GM23338 (cell line): ENCODE results near the gene NDUFA6. TPM values are rescaled to one million over a fixed set of nuclear protein-coding genes. Genes with fewer than 3 reads are reported as not detected.
"Not testable (repeated sequence)": the region's sequence is repeated elsewhere in the genome, so short reads cannot be mapped to it uniquely, and the experiment has no call there.

Source experiments
- ATAC-seq: fragments of 200-7000 bp; cut with Tn5 transposase; 3 replicates; pipeline ENCODE4 v1.9.1; 2020
- DNase-seq: peaks from one replicate; pipeline ENCODE4 v3.0.0-alpha.2; 2015; ENCODE audit warnings: low spot score
- H2AFZ ChIP-seq: fragments of 200-600 bp; sonication (generic); 2 replicates; pipeline ENCODE4 v1.8.0; 2016; ENCODE audit warnings: antibody characterized with exemption, mild to moderate bottlenecking, moderate library complexity
- H3F3A ChIP-seq: fragments of 200-600 bp; sonication (generic); replicated peaks from 2 replicates; pipeline ENCODE4 v1.8.0; 2017; ENCODE audit warnings: antibody characterized with exemption, mixed run types, low read depth
- H3K27ac ChIP-seq: fragments of 200-600 bp; sonication (generic); 2 replicates; pipeline ENCODE4 v1.6.1; 2016; ENCODE audit warnings: low read depth
- H3K27me3 ChIP-seq: fragments of 200-600 bp; sonication (generic); 2 replicates; pipeline ENCODE4 v1.8.0; 2016; ENCODE audit warnings: mild to moderate bottlenecking, mixed run types, moderate library complexity; ENCODE audit not compliant: insufficient read depth
- H3K36me3 ChIP-seq: fragments of 200-600 bp; sonication (generic); 2 replicates; pipeline ENCODE4 v1.8.0; 2016; ENCODE audit warnings: mild to moderate bottlenecking; ENCODE audit not compliant: insufficient read depth
- H3K4me1 ChIP-seq: fragments of 200-600 bp; sonication (generic); 2 replicates; pipeline ENCODE4 v1.8.0; 2016; ENCODE audit warnings: mild to moderate bottlenecking, moderate library complexity; ENCODE audit not compliant: insufficient read depth
- H3K4me2 ChIP-seq: fragments of 200-600 bp; sonication (generic); 2 replicates; pipeline ENCODE4 v1.7.1; 2017; ENCODE audit warnings: mixed run types
- H3K4me3 ChIP-seq: fragments of 200-600 bp; sonication (generic); 2 replicates; pipeline ENCODE4 v1.6.1; 2016; ENCODE audit warnings: mixed run types
- H3K79me2 ChIP-seq: fragments of 200-600 bp; sonication (generic); replicated peaks from 2 replicates; pipeline ENCODE4 v1.8.0; 2017; ENCODE audit warnings: mild to moderate bottlenecking; ENCODE audit not compliant: insufficient read depth
- H3K9me2 ChIP-seq: fragments of 200-600 bp; sonication (generic); 2 replicates; pipeline ENCODE4 v1.8.0; 2017; ENCODE audit not compliant: insufficient read depth
- H4K20me1 ChIP-seq: fragments of 200-600 bp; sonication (generic); replicated peaks from 2 replicates; pipeline ENCODE4 v1.8.0; 2017; ENCODE audit warnings: mild to moderate bottlenecking; ENCODE audit not compliant: insufficient read depth
- H3K27ac Mint-ChIP-seq: 2 replicates; pipeline ENCODE4 v1.8.0; 2020; ENCODE audit warnings: inconsistent platforms, mild to moderate bottlenecking, moderate library complexity, mixed read lengths
- H3K27me3 Mint-ChIP-seq: 3 replicates; pipeline ENCODE4 v1.8.0; 2022; ENCODE audit warnings: low read depth, mild to moderate bottlenecking, moderate library complexity, mixed read lengths, inconsistent platforms; ENCODE audit not compliant: insufficient read depth, poor library complexity
- H3K36me3 Mint-ChIP-seq: 3 replicates; pipeline ENCODE4 v1.8.0; 2021; ENCODE audit warnings: low read depth, mild to moderate bottlenecking, inconsistent platforms, moderate library complexity, mixed read lengths
- H3K4me1 Mint-ChIP-seq: 3 replicates; pipeline ENCODE4 v1.8.0; 2020; ENCODE audit warnings: mild to moderate bottlenecking, inconsistent platforms, mixed read lengths
- H3K4me3 Mint-ChIP-seq: 3 replicates; pipeline ENCODE4 v1.8.0; 2021; ENCODE audit warnings: moderate library complexity, mild to moderate bottlenecking, inconsistent platforms, mixed read lengths
- H3K9me3 Mint-ChIP-seq: 3 replicates; pipeline ENCODE4 v1.8.0; 2020; ENCODE audit warnings: moderate library complexity, mild to moderate bottlenecking, inconsistent platforms, mixed read lengths
- CREB1 ChIP-seq: fragments of 250-450 bp; sonication (Bioruptor Pico); IDR thresholded peaks from 2 replicates; pipeline ENCODE4 v1.5.0; 2020; ENCODE audit warnings: low read depth, mild to moderate bottlenecking, moderate library complexity
- ETS1 ChIP-seq: IDR thresholded peaks from 2 replicates; pipeline ENCODE4 v1.6.1; 2016; ENCODE audit warnings: antibody characterized with exemption
- EZH2 ChIP-seq: fragments of 200-600 bp; sonication (generic); IDR thresholded peaks from one replicate; pipeline ENCODE4 v1.8.0; 2017; ENCODE audit warnings: antibody characterized with exemption, mild to moderate bottlenecking, low read depth; ENCODE audit not compliant: unreplicated experiment
- NANOG ChIP-seq: IDR thresholded peaks from 2 replicates; pipeline ENCODE4 v1.6.1; 2016; ENCODE audit warnings: antibody characterized with exemption, borderline replicate concordance
- POLR2AphosphoS5 ChIP-seq: IDR thresholded peaks from 2 replicates; pipeline ENCODE4 v1.6.1; 2016; ENCODE audit warnings: antibody characterized with exemption, low read depth
- polyA plus RNA-seq: library from polyadenylated mRNA; unstranded; fragments of >200 nt; fragmentation: Nextera tagmentation; extraction: Ambion mirVana; gene quantifications from 2 replicates; pipeline ENCODE4 v1.2.1, GENCODE V29; 2016
- total RNA-seq: library from RNA; depleted of rRNA; stranded (reverse); fragments of >200 nt; shearing (Covaris generic); gene quantifications from 2 replicates; pipeline ENCODE4 v1.2.3, GENCODE V29; 2014
- TF ChIP-seq, protein P1 (sequence below), 2 experiments: fragments of 200-600 bp in 1 of 2; sonication (generic) in 1 of 2; conservative IDR thresholded peaks; 2 replicates each; pipeline versions ENCODE4 v1.5.1 to v1.6.1; 2016 to 2017; ENCODE audit warnings: antibody characterized with exemption in 2 of 2, low read depth in 2 of 2, mild to moderate bottlenecking in 2 of 2, moderate library complexity in 1 of 2

Gene NDUFA6
- total and polyA plus RNA-seq, 2 experiments from 2014 or later: 69.8 to 433 TPM

GRCh38 chr22:42072606-42073330, 17.8 kb downstream of the NDUFA6 start:
- Mint-ChIP-seq H3K4me1 (peaks cover 25% of the 10 kb centered on the region), H3K36me3 (peaks cover 8% of the 10 kb centered on the region; the same call in 2 of the 3 replicates), H3K9me3 (no peaks in the 10 kb centered on the region; the same call in 2 of the 3 replicates), H3K4me3 (peak overlapping the region; percentile 64; the same call in 2 of the 3 replicates), H3K27ac (no peak overlapping the region), H3K27me3 (peaks cover 23% of the 10 kb centered on the region)
- Histone ChIP-seq H3K36me3 (no peaks in the 10 kb centered on the region), H3K79me2 (no peaks in the 10 kb centered on the region; the same call in 1 of the 2 replicates), H3K9me2 (no peaks in the 10 kb centered on the region), H3K4me3 (no peak overlapping the region), H4K20me1 (no peaks in the 10 kb centered on the region), H3K27me3 (peaks cover 11% of the 10 kb centered on the region), H2AFZ (peak overlapping the region; percentile 80; the same call in 1 of the 2 replicates), H3K4me1 (peaks cover 37% of the 10 kb centered on the region), H3K4me2 (no peak overlapping the region), H3F3A (peaks cover 14% of the 10 kb centered on the region), H3K27ac (no peak overlapping the region)
- DNase-seq (no peak), ATAC-seq (no peak)
- TF ChIP-seq, protein P1, sequence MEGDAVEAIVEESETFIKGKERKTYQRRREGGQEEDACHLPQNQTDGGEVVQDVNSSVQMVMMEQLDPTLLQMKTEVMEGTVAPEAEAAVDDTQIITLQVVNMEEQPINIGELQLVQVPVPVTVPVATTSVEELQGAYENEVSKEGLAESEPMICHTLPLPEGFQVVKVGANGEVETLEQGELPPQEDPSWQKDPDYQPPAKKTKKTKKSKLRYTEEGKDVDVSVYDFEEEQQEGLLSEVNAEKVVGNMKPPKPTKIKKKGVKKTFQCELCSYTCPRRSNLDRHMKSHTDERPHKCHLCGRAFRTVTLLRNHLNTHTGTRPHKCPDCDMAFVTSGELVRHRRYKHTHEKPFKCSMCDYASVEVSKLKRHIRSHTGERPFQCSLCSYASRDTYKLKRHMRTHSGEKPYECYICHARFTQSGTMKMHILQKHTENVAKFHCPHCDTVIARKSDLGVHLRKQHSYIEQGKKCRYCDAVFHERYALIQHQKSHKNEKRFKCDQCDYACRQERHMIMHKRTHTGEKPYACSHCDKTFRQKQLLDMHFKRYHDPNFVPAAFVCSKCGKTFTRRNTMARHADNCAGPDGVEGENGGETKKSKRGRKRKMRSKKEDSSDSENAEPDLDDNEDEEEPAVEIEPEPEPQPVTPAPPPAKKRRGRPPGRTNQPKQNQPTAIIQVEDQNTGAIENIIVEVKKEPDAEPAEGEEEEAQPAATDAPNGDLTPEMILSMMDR (conservative IDR thresholded peaks at IDR 0.05; ENCODE audit: low read depth in 2 of 2): peak; percentile 10 to 16; a peak in 2 of 4 replicates
- TF ChIP-seq ETS1: no peak

GRCh38 chr22:42071508-42071907, 19.1 kb downstream of the NDUFA6 start:
- not testable (repeated sequence) for H3K27ac ChIP-seq, ATAC-seq, H4K20me1 ChIP-seq, H3K36me3 ChIP-seq, DNase-seq, H3K27ac Mint-ChIP-seq, H3K79me2 ChIP-seq, H2AFZ ChIP-seq, H3K9me2 ChIP-seq, H3K9me3 Mint-ChIP-seq
- peaks cover 14% of the 10 kb centered on the region for H3F3A ChIP-seq
- peaks cover 11% of the 10 kb centered on the region for H3K27me3 ChIP-seq
- peaks cover 37% of the 10 kb centered on the region for H3K4me1 ChIP-seq
- H3K4me2 ChIP-seq: peak overlapping the region; percentile 96
- peaks cover 25% of the 10 kb centered on the region for H3K4me1 Mint-ChIP-seq
- H3K27me3 Mint-ChIP-seq: peaks cover 23% of the 10 kb centered on the region
- peak overlapping the region; percentile 82 for H3K4me3 Mint-ChIP-seq
- H3K36me3 Mint-ChIP-seq: peaks cover 16% of the 10 kb centered on the region
- peak overlapping the region; percentile 82 for H3K4me3 ChIP-seq

- Histone ChIP-seq H2AFZ (peak within 1 kb of the TSS; percentile 95), H3F3A (peaks cover 14% of the 10 kb centered on the region), H3K4me1 (peaks cover 38% of the 10 kb centered on the region), H4K20me1 (no peaks in the 10 kb centered on the region), H3K27ac (0 out of 2 replicates have a peak within 1 kb of the TSS, but pooled peaks have one; percentile 63), H3K4me2 (peak within 1 kb of the TSS; percentile 96), H3K36me3 (no peaks in the 10 kb centered on the region), H3K4me3 (peak within 1 kb of the TSS; percentile 82), H3K27me3 (peaks cover 11% of the 10 kb centered on the region), H3K9me2 (no peaks in the 10 kb centered on the region), H3K79me2 (no peaks in the 10 kb centered on the region; the same call in 1 of the 2 replicates)
- peaks cover 25% of the 10 kb centered on the region for H3K27me3 Mint-ChIP-seq
- peak within 1 kb of the TSS; percentile 82 for H3K4me3 Mint-ChIP-seq
- H3K4me1 Mint-ChIP-seq: peaks cover 29% of the 10 kb centered on the region
- DNase-seq: peak; percentile 99
- peak within 1 kb of the TSS; percentile 91 for H3K27ac Mint-ChIP-seq
- TF ChIP-seq POLR2AphosphoS5: peak; percentile 94
- TF ChIP-seq NANOG: no peak
- TF ChIP-seq CREB1 (CRISPR knock-in tag): no peak
- TF ChIP-seq EZH2: no peak
- peak; percentile 89 for ATAC-seq
- peaks cover under 1% of the 10 kb centered on the region; the same call in 2 of the 3 replicates for H3K9me3 Mint-ChIP-seq
- peaks cover 22% of the 10 kb centered on the region for H3K36me3 Mint-ChIP-seq
Observed at GRCh38 chr22:42070517-42071422, 19.8 kb downstream of the NDUFA6 start, which contains the start of gene NAGA. Gene NAGA (minus strand): TSS chr22:42070812. CDS start chr22:42070297, 515 bp downstream.
